Psoas muscle (tissue), 8 donors: ENCODE results near the gene TMEM54. TPM values are rescaled to one million over a fixed set of nuclear protein-coding genes. Genes with fewer than 3 reads are reported as not detected.

ENCODE experiments used
- ATAC-seq, 4 donors: fragments of 200-7000 bp; cut with Tn5 transposase; one replicate each; pipeline ENCODE4 v1.9.1; 2020; ENCODE audit warnings: moderate library complexity in 3 of 4, mild to moderate bottlenecking in 2 of 4
- DNase-seq, 2 donors: peaks; one replicate each; pipeline ENCODE4 v3.0.0-alpha.2; 2020
- H3K27ac ChIP-seq: fragments of 200-600 bp; one replicate; pipeline ENCODE4 v1.8.0; 2022
- H3K27me3 ChIP-seq, 3 donors: fragments of 200-600 bp in 1 of 3; one replicate each; pipeline versions ENCODE4 v1.6.1 to v1.8.0; 2013 to 2022; ENCODE audit warnings: low read length in 2 of 3, mild to moderate bottlenecking in 2 of 3, moderate library complexity in 1 of 3; ENCODE audit not compliant: insufficient read depth in 3 of 3
- H3K36me3 ChIP-seq, 2 donors: fragments of 200-600 bp in 1 of 2; one replicate each; pipeline versions ENCODE4 v1.6.1 to v1.8.0; 2013 to 2022; ENCODE audit warnings: low read depth in 1 of 2, mild to moderate bottlenecking in 1 of 2, moderate library complexity in 1 of 2; ENCODE audit not compliant: insufficient read depth in 1 of 2
- H3K4me1 ChIP-seq: fragments of 200-600 bp; one replicate; pipeline ENCODE4 v1.8.0; 2022
- H3K4me3 ChIP-seq: fragments of 200-600 bp; one replicate; pipeline ENCODE4 v1.8.0; 2022; ENCODE audit warnings: mild to moderate bottlenecking
- H3K9me3 ChIP-seq: fragments of 200-600 bp; one replicate; pipeline ENCODE4 v1.8.0; 2022
- CTCF ChIP-seq: fragments of 200-600 bp; IDR thresholded peaks from one replicate; pipeline ENCODE4 v1.8.0; 2022; ENCODE audit warnings: antibody characterized with exemption
- WGBS, 3 donors: extraction: QIAGEN DNeasy Blood & Tissue Kit; methylation state at CpG; one replicate each; pipeline versions ENCODE4 v1.1.6 to v1.1.7; 2013; 5-methylcytosine and 5-hydroxymethylcytosine counted together
- intact Hi-C, 2 donors: fragments of 100-400 bp; cut with DNase I; formaldehyde crosslinking; loops; one replicate each; pipeline versions ENCODE4 v1.11.0 to v1.14.2; 2022
- polyA plus RNA-seq, 3 donors: library from polyadenylated mRNA; stranded (reverse); fragments of 200-250 nt; gene quantifications; one replicate each; pipeline ENCODE4 v1.2.3, GENCODE V29; 2013
- total RNA-seq, 4 donors: library from RNA; stranded (reverse); fragmentation: NEBNext Ultra II Directional in 2 of 4; extraction: Animal tissue kit (Norgen Biotek cat#: 25700) in 2 of 4; gene quantifications; one replicate each; pipeline versions ENCODE4 v1.2.1 to v1.2.4, GENCODE V29; 2021 to 2023
- donor health status: healthy with polysubstance abuse.
- donor health status: DM: no; HTN: no; CAD: no; lungs with moderate emphysema.
- donor health status: Bipolar disorder and iron deficiency.
- donor health status: healthy.
- donor health status: DM: yes; HTN: yes; CAD: no.
- donor health status: DM: no; HTN: no; CAD: no.
- donor health status: DM: no; HTN: no; CAD: no.
- donor health status: DM: yes; HTN: yes; CAD: no.

The TMEM54 gene
- total and polyA plus RNA-seq, 7 donors = 4.7 to 11.8 (median 5.9) TPM

GRCh38 chr1:32925403-32926162, 24.4 kb upstream of the TMEM54 start:
- Histone ChIP-seq H3K27me3 (peaks cover 0 to 19% (median 12%) of the 10 kb centered on the region in 3 donors), H3K4me1 (peaks cover 6% of the 10 kb centered on the region), H3K9me3 (no peaks in the 10 kb centered on the region), H3K36me3 (no peaks in the 10 kb centered on the region), H3K27ac (no peak overlapping the region), H3K4me3 (no peak overlapping the region)
- intact Hi-C loops = loop anchor here in 1 of 2 donors (1.0 kb wide), 1 partner anchor 23 kb away; no protein-coding TSS in a partner anchor
- no peak for ATAC-seq
- 31 to 39% (median 36%) methylated on average over 24 of the region's 24 CpGs for WGBS, 3 donors
- TF ChIP-seq CTCF = no peak
- no peak for DNase-seq

- intact Hi-C loops = loop anchor here in 1 of 2 donors (1.0 kb wide), 1 partner anchor 23 kb away; no protein-coding TSS in a partner anchor
- H3K4me1 ChIP-seq = peaks cover 6% of the 10 kb centered on the region
- no peak for TF ChIP-seq CTCF
- no peaks in the 10 kb centered on the region for H3K36me3 ChIP-seq
- 22 to 30% (median 29%) methylated on average over 30 to 31 of the region's 31 CpGs for WGBS, 3 donors
- H3K4me3 ChIP-seq = no peak overlapping the region
- ATAC-seq (no peak), DNase-seq (peak in 1 of 2 donors; percentile 53)
- no peaks in the 10 kb centered on the region for H3K9me3 ChIP-seq
- H3K27ac ChIP-seq = no peak overlapping the region
- peaks cover 0 to 19% (median 12%) of the 10 kb centered on the region in 3 donors for H3K27me3 ChIP-seq
These were observed 23.7 kb upstream of the TMEM54 start for GRCh38 chr1:32924881-32925344.

- no peak for TF ChIP-seq CTCF
- H3K4me1 ChIP-seq = peaks cover 6% of the 10 kb centered on the region
- ATAC-seq = peak; percentile 88 to 97 (median 94)
- H3K9me3 ChIP-seq = no peaks in the 10 kb centered on the region
- no peak overlapping the region for H3K4me3 ChIP-seq
- peak; percentile 70 to 89 for DNase-seq
- H3K27ac ChIP-seq = no peak overlapping the region
- intact Hi-C loops = no loop called here
- WGBS, 3 donors = 12 to 20% (median 18%) methylated on average over 7 of the region's 7 CpGs
- no peaks in the 10 kb centered on the region for H3K36me3 ChIP-seq
- peaks cover 0 to 16% (median 8%) of the 10 kb centered on the region in 3 donors for H3K27me3 ChIP-seq
These were observed 19.6 kb upstream of the TMEM54 start for GRCh38 chr1:32920833-32921232.

- peak; percentile 28 to 37 (median 34) for ATAC-seq
These were observed 18.9 kb upstream of the TMEM54 start for GRCh38 chr1:32919811-32920733.

More at GRCh38 chr1:32919811-32920733, 18.9 kb upstream of the TMEM54 start:
- Histone ChIP-seq H3K27ac (no peak overlapping the region), H3K9me3 (no peaks in the 10 kb centered on the region), H3K36me3 (no peaks in the 10 kb centered on the region), H3K27me3 (peaks cover 0 to 9% (median 7%) of the 10 kb centered on the region in 3 donors), H3K4me3 (no peak overlapping the region), H3K4me1 (peaks cover 6% of the 10 kb centered on the region)
- no peak for TF ChIP-seq CTCF
- 71 to 73% (median 72%) methylated on average over 11 of the region's 11 CpGs for WGBS, 3 donors
- DNase-seq = peak in 1 of 2 donors; percentile 55
- intact Hi-C loops = no loop called here
